Suprapubic skin (tissue), 4 donors: ENCODE measurements around the gene DDX52. TPM values are rescaled to one million over a fixed set of nuclear protein-coding genes. Genes with fewer than 3 reads are reported as not detected.
A peak's percentile ranks its signal among the peaks of the same experiment; 100 is the strongest.

ENCODE experiments used
- DNase-seq, 2 donors: peaks; one replicate each; pipeline ENCODE4 v3.0.0-alpha.2; 2019; ENCODE audit warnings: low spot score in 2 of 2
- H3K27ac ChIP-seq: fragments of 200-600 bp; sonication (generic); one replicate; pipeline ENCODE4 v1.5.1; 2019
- H3K27me3 ChIP-seq: fragments of 200-600 bp; sonication (generic); one replicate; pipeline ENCODE4 v1.5.1; 2019
- H3K36me3 ChIP-seq: fragments of 200-600 bp; sonication (generic); one replicate; pipeline ENCODE4 v1.5.1; 2019
- H3K4me1 ChIP-seq: fragments of 200-600 bp; sonication (generic); one replicate; pipeline ENCODE4 v1.5.1; 2019
- H3K4me3 ChIP-seq: fragments of 200-600 bp; sonication (generic); one replicate; pipeline ENCODE4 v1.5.1; 2019; ENCODE audit warnings: mild to moderate bottlenecking
- H3K9me3 ChIP-seq: fragments of 200-600 bp; sonication (generic); one replicate; pipeline ENCODE4 v1.5.1; 2019
- EP300 ChIP-seq: sonication (generic); formaldehyde crosslinking; IDR thresholded peaks from one replicate; pipeline ENCODE4 v1.6.1; 2017; ENCODE audit warnings: antibody characterized with exemption
- POLR2A ChIP-seq, 2 donors: fragments of 450-650 bp; IDR thresholded peaks; one replicate each; pipeline ENCODE4 v1.6.1; 2017; ENCODE audit warnings: antibody characterized with exemption in 2 of 2, mild to moderate bottlenecking in 2 of 2, moderate library complexity in 2 of 2
- POLR2AphosphoS5 ChIP-seq, 3 donors: sonication (generic); formaldehyde crosslinking; IDR thresholded peaks; one replicate each; pipeline ENCODE4 v1.6.1; 2017; ENCODE audit warnings: antibody characterized with exemption in 3 of 3
- WGBS: methylation state at CpG from one replicate; pipeline ENCODE4 v1.1.5; 2018; 5-methylcytosine and 5-hydroxymethylcytosine counted together
- total RNA-seq, 4 donors: library from RNA; depleted of rRNA; stranded (reverse); fragments of >200 nt; gene quantifications; one replicate each; pipeline ENCODE4 v1.1.0, GENCODE V29; 2016
- TF ChIP-seq, protein P1 (sequence below), 2 donors: fragments of 200-600 bp in 1 of 2; fragments of 450-650 bp in 1 of 2; sonication (generic) in 1 of 2; IDR thresholded peaks; one replicate each; pipeline ENCODE4 v1.5.1; 2016 to 2019; ENCODE audit warnings: antibody characterized with exemption in 2 of 2, mild to moderate bottlenecking in 1 of 2, moderate library complexity in 1 of 2

Gene DDX52
- total RNA-seq, 4 donors from 2014 or later: 15.6 to 21.7 (median 18.6) TPM

DNA sequence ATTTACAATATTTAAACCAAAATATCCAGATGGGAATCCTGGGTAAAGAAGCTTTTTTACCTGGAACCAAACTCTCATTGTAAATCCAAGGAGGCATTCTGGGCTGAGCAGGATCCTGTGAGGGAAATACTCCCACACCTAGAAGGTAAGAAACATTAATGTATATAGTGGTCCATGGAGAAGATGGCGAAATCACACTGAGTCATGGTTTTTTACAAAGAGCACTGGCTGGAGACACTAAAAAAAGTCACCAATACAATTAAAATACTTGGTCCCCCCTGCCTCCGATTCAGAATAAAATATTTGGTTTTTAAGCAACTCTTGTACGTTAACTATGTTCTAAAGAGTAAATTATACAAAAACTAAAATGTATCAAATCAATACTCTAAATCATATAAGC is 67.0 kb downstream of the DDX52 start:
- Histone ChIP-seq H3K4me3 (no peak overlapping the region), H3K27ac (no peak overlapping the region), H3K36me3 (peaks cover 84% of the 10 kb centered on the region), H3K27me3 (no peaks in the 10 kb centered on the region), H3K4me1 (no peaks in the 10 kb centered on the region), H3K9me3 (no peaks in the 10 kb centered on the region)
- 94% methylated on average over 3 of the region's 3 CpGs for WGBS
- DNase-seq: no peak
- no peak for TF ChIP-seq POLR2AphosphoS5 (IDR thresholded peaks at IDR 0.05)
- TF ChIP-seq, protein P1, sequence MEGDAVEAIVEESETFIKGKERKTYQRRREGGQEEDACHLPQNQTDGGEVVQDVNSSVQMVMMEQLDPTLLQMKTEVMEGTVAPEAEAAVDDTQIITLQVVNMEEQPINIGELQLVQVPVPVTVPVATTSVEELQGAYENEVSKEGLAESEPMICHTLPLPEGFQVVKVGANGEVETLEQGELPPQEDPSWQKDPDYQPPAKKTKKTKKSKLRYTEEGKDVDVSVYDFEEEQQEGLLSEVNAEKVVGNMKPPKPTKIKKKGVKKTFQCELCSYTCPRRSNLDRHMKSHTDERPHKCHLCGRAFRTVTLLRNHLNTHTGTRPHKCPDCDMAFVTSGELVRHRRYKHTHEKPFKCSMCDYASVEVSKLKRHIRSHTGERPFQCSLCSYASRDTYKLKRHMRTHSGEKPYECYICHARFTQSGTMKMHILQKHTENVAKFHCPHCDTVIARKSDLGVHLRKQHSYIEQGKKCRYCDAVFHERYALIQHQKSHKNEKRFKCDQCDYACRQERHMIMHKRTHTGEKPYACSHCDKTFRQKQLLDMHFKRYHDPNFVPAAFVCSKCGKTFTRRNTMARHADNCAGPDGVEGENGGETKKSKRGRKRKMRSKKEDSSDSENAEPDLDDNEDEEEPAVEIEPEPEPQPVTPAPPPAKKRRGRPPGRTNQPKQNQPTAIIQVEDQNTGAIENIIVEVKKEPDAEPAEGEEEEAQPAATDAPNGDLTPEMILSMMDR (IDR thresholded peaks at IDR 0.05): no peak
- no peak for TF ChIP-seq EP300
- no peak for TF ChIP-seq POLR2A (IDR thresholded peaks at IDR 0.05)

DNA sequence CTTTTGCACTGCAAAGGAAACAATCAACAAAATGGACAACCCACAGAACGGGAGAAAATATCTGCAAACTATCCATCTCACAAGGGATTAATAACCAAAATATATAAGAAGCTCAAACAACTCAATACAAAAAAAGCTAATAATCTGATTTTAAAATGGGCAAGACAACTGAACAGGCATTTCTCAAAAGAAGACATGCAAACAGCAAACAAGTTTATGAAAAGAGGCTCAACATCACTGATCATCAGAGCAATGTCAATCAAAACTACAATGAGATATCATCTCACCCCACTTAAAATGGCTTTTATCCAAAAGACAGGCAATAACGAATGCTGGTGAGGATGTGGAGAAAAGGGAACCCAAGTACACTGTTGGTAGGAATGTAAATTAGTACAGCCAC is 68.8 kb downstream of the DDX52 start:
- Histone ChIP-seq H3K27me3 (no peaks in the 10 kb centered on the region), H3K27ac (no peak overlapping the region), H3K4me1 (no peaks in the 10 kb centered on the region), H3K36me3 (peaks cover 88% of the 10 kb centered on the region), H3K9me3 (no peaks in the 10 kb centered on the region), H3K4me3 (no peak overlapping the region)
- WGBS: 92% methylated on average over 2 of the region's 2 CpGs
- no peak for DNase-seq
- no peak for TF ChIP-seq POLR2A (IDR thresholded peaks at IDR 0.05)
- TF ChIP-seq, protein P1 (IDR thresholded peaks at IDR 0.05): no peak
- no peak for TF ChIP-seq POLR2AphosphoS5 (IDR thresholded peaks at IDR 0.05)
- no peak for TF ChIP-seq EP300

DNA sequence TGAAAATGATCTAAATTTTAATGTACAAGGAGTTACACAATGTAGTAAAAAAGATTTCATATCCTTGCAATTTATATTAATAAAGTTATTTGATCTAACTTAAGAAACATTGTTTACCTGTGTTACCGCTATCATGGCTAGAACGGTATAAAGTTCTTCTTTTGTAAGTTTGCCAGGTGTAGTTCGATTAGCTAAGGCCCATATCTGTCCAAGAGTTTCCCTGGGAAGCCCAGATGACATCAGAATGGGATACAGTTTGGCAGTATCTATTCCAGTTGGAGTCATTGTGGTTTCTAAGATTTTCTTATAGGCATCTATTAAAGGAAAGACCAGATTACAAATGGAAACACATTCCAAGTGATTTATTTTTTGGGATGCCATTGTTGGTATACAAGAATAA is 71.6 kb downstream of the DDX52 start:
- no peaks in the 10 kb centered on the region for H3K4me1 ChIP-seq
- H3K9me3 ChIP-seq: no peaks in the 10 kb centered on the region
- H3K36me3 ChIP-seq: peaks cover 91% of the 10 kb centered on the region
- WGBS: 83% methylated on average over 3 of the region's 3 CpGs
- TF ChIP-seq POLR2A (IDR thresholded peaks at IDR 0.05) (no peak), POLR2AphosphoS5 (IDR thresholded peaks at IDR 0.05) (no peak), EP300 (no peak)
- TF ChIP-seq, protein P1 (IDR thresholded peaks at IDR 0.05): no peak
- no peaks in the 10 kb centered on the region for H3K27me3 ChIP-seq
- no peak overlapping the region for H3K4me3 ChIP-seq
- no peak overlapping the region for H3K27ac ChIP-seq
- no peak for DNase-seq

DNA sequence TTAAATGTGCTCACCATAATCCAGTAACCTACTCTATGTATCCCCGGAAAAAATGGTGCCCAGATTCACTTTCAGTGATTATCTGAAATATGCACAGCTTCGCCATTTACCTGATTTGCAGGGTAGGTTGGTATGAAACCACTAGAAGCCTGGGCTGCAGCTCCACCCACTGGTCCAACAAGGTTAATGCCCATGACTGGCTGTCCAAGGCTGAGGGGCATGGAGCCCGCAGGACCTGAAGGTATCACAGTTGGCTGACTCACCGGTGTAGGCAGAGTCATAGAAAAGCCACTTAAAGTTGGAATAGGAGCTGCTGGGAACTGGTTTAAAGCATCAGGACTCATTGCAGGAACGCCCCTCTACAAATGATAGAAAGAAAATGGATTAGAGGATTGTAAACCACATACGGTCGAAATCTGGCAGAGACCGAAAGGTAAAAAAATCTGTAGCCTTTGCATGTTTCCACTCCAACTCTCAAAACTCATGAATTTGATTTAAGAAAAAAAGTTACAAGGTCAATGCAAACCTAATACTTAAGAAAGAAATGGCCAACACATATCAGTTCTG is 72.6 kb downstream of the DDX52 start:
- Histone ChIP-seq H3K36me3 (peaks cover 88% of the 10 kb centered on the region), H3K27me3 (no peaks in the 10 kb centered on the region), H3K4me1 (no peaks in the 10 kb centered on the region), H3K4me3 (no peak overlapping the region), H3K9me3 (no peaks in the 10 kb centered on the region), H3K27ac (no peak overlapping the region)
- no peak for DNase-seq
- no peak for TF ChIP-seq POLR2A (IDR thresholded peaks at IDR 0.05)
- TF ChIP-seq, protein P1 (IDR thresholded peaks at IDR 0.05): peak; percentile 10 to 27
- WGBS: 78% methylated on average over 8 of the region's 8 CpGs

DNA sequence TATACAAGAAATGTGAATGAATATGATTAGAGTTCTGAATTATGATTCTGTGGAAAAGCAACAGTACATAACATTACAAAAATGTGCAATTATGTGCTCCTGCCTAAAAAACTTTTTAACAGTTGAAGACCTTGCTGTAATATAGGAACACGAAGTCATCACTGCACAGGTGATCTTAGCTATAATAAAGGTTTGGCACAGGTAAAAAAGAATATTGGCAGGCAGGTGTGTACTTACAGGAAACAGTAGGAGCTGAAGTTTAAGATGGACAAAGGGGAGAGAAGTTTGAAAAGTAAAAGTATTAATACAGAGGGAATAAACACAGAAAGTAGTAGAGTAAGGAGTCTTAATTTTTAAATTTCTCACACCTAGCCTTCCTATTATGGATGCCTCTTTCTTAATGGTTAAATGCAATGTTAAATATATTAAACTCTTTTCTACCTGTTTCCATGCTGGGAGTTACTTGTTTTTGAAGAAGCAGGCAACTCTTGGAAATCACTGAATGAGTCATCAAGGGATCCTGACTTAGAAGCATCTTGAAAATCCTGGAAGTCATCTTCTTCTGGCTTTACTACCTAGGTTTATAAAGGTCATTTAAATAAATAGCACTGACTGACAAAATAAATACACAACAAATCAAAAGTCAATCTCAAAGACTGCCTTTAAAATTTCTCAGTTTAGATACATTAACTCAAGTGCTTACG is 74.7 kb downstream of the DDX52 start:
- no peaks in the 10 kb centered on the region for H3K27me3 ChIP-seq
- H3K27ac ChIP-seq: no peak overlapping the region
- WGBS: 92% methylated on average over 2 of the region's 2 CpGs
- no peak for TF ChIP-seq EP300
- no peak for TF ChIP-seq POLR2AphosphoS5 (IDR thresholded peaks at IDR 0.05)
- TF ChIP-seq, protein P1 (IDR thresholded peaks at IDR 0.05): no peak
- TF ChIP-seq POLR2A (IDR thresholded peaks at IDR 0.05): no peak
- no peak for DNase-seq
- peaks cover 75% of the 10 kb centered on the region for H3K36me3 ChIP-seq
- H3K9me3 ChIP-seq: no peaks in the 10 kb centered on the region
- H3K4me1 ChIP-seq: no peaks in the 10 kb centered on the region
- H3K4me3 ChIP-seq: no peak overlapping the region
